K562 (cell line): Measurements from ENCODE around the gene DACT3. TPM values are rescaled to one million over a fixed set of nuclear protein-coding genes. Genes with fewer than 3 reads are reported as not detected.

ENCODE experiments used
- ELK3 ChIP-seq: fragments of 450-650 bp; formaldehyde crosslinking; IDR thresholded peaks from 2 replicates; pipeline ENCODE4 v1.4.0; 2020; ENCODE audit warnings: mild to moderate bottlenecking
- HCFC1 ChIP-seq: IDR thresholded peaks from 2 replicates; pipeline ENCODE4 v1.6.1; 2012; ENCODE audit warnings: low read depth, low read length, improper control_type of control experiment
- MEF2A ChIP-seq: IDR thresholded peaks from 2 replicates; pipeline ENCODE4 v1.6.1; 2011; ENCODE audit warnings: low read depth, mild to moderate bottlenecking, low read length, moderate library complexity; ENCODE audit not compliant: control insufficient read depth
- MIER1 ChIP-seq: fragments of 450-650 bp; IDR thresholded peaks from 2 replicates; pipeline ENCODE4 v1.6.1; 2016; ENCODE audit warnings: antibody characterized with exemption, mild to moderate bottlenecking, low read depth
- MTA2 ChIP-seq: fragments of 450-650 bp; IDR thresholded peaks from 2 replicates; pipeline ENCODE4 v1.6.1; 2016; ENCODE audit warnings: low read depth
- NBN ChIP-seq: fragments of 450-650 bp; IDR thresholded peaks from 2 replicates; pipeline ENCODE4 v1.6.1; 2016; ENCODE audit warnings: low read depth, mild to moderate bottlenecking
- NCOA2 ChIP-seq, 2 experiments: fragments of 450-650 bp; IDR thresholded peaks; 2 replicates each; pipeline ENCODE4 v1.6.1; 2018; ENCODE audit warnings: mild to moderate bottlenecking in 2 of 2, moderate library complexity in 1 of 2; ENCODE audit not compliant: partially characterized antibody in 2 of 2
- PCBP2 ChIP-seq: fragments of 200-400 bp; formaldehyde crosslinking; IDR thresholded peaks from 2 replicates; pipeline ENCODE4 v1.6.1; 2018; ENCODE audit warnings: low read length, low read depth, mild to moderate bottlenecking, moderate library complexity; ENCODE audit not compliant: poor library complexity, severe bottlenecking
- STAT5A ChIP-seq: IDR thresholded peaks from 2 replicates; pipeline ENCODE4 v1.6.1; 2012; ENCODE audit warnings: low read length, inconsistent platforms, borderline replicate concordance
- TAF15 ChIP-seq: fragments of 200-400 bp; formaldehyde crosslinking; IDR thresholded peaks from 2 replicates; pipeline ENCODE4 v1.6.1; 2017; ENCODE audit warnings: mild to moderate bottlenecking, low read depth, low read length, moderate library complexity
- TFAM ChIP-seq: fragments of 250-450 bp; sonication (Bioruptor Pico); conservative IDR thresholded peaks from 2 replicates; pipeline ENCODE4 v1.5.0; 2021; ENCODE audit warnings: mild to moderate bottlenecking, moderate library complexity
- ZBTB12 ChIP-seq: fragments of 250-450 bp; sonication (Bioruptor Pico); IDR thresholded peaks from 2 replicates; pipeline ENCODE4 v1.4.0; 2020
- ZBTB7A ChIP-seq: IDR thresholded peaks from 2 replicates; pipeline ENCODE4 v1.6.1; 2011; ENCODE audit warnings: low read depth, mild to moderate bottlenecking, low read length, moderate library complexity, borderline replicate concordance; ENCODE audit not compliant: control insufficient read depth
- ZNF253 ChIP-seq: fragments of 250-450 bp; sonication (Bioruptor Pico); conservative IDR thresholded peaks from 2 replicates; pipeline ENCODE4 v1.6.1; 2021; ENCODE audit warnings: mild to moderate bottlenecking
- ZNF318 ChIP-seq, 2 experiments: fragments of 450-650 bp; IDR thresholded peaks; 2 replicates each; pipeline ENCODE4 v1.6.1; 2016; ENCODE audit warnings: mild to moderate bottlenecking in 2 of 2, borderline replicate concordance in 1 of 2, low read depth in 1 of 2, moderate library complexity in 1 of 2
- ZNF584 ChIP-seq: fragments of 200-800 bp; sonication (Bioruptor generic); IDR thresholded peaks from 2 replicates; pipeline ENCODE4 v1.6.1; 2016; ENCODE audit warnings: low read depth, mild to moderate bottlenecking, missing genetic modification characterization, missing compliant biosample characterization
- polyA plus RNA-seq, 8 experiments: library from polyadenylated mRNA; depleted of rRNA in 4 of 8; stranded (reverse) in 5 of 8; unstranded in 3 of 8; fragments of >200 nt; fragmentation: Nextera tagmentation in 2 of 8; fragmentation: Illumina TruSeq in 1 of 8; extraction: Ambion mirVana in 2 of 8; extraction: Trizol in 1 of 8; gene quantifications; 2 replicates each; pipeline versions ENCODE4 v1.2.1 to v1.2.3, GENCODE V29; 2011 to 2014; ENCODE audit warnings: inconsistent platforms in 1 of 8, missing spikeins in 1 of 8
- total RNA-seq, 7 experiments: library from RNA; depleted of rRNA in 6 of 7; stranded (reverse); fragments of >200 nt in 6 of 7; fragmentation: Illumina TruSeq in 2 of 7; extraction: Trizol in 2 of 7; gene quantifications; 2 replicates each; pipeline versions ENCODE4 v1.2.1 to v1.2.3, GENCODE V29; 2011 to 2021; ENCODE audit warnings: low replicate concordance in 1 of 7

DACT3 gene
- total and polyA plus RNA-seq, 9 of the 15 experiments (the other 6 are each of a cell fraction or from before 2014, with no cell fraction given) = 0.67 to 6.5 (median 3.5) TPM

- TF ChIP-seq NCOA2 (IDR thresholded peaks at IDR 0.05; ENCODE audit: partially characterized antibody in 2 of 2) = no peak
- no peak for TF ChIP-seq TAF15
- TF ChIP-seq ZNF584 (CRISPR knock-in tag) = peak; percentile 98
- no peak; the same call in 1 of the 2 replicates for TF ChIP-seq STAT5A
- TF ChIP-seq NBN = peak; percentile 91; the same call in 1 of the 2 replicates
- TF ChIP-seq HCFC1 = peak; percentile 29
- peak; percentile 85 for TF ChIP-seq ZBTB12 (CRISPR knock-in tag)
- no peak for TF ChIP-seq TFAM
- TF ChIP-seq MIER1 = peak; percentile 82; the same call in 1 of the 2 replicates
- peak; percentile 46 for TF ChIP-seq ZBTB7A
- TF ChIP-seq ZNF253 (CRISPR knock-in tag) = no peak
- TF ChIP-seq MTA2 = no peak
- TF ChIP-seq MEF2A = no peak
- TF ChIP-seq ZNF318 (IDR thresholded peaks at IDR 0.05; ENCODE audit: borderline replicate concordance in 1 of 2, low read depth in 1 of 2) = no peak
- TF ChIP-seq PCBP2 = no peak
- no peak for TF ChIP-seq ELK3
These were observed 60.3 kb downstream of the DACT3 start (continued) for GRCh38 chr19:46600384-46601317.
